ENCODE data around the gene ADAMTSL3.

Gene ADAMTSL3

DNA sequence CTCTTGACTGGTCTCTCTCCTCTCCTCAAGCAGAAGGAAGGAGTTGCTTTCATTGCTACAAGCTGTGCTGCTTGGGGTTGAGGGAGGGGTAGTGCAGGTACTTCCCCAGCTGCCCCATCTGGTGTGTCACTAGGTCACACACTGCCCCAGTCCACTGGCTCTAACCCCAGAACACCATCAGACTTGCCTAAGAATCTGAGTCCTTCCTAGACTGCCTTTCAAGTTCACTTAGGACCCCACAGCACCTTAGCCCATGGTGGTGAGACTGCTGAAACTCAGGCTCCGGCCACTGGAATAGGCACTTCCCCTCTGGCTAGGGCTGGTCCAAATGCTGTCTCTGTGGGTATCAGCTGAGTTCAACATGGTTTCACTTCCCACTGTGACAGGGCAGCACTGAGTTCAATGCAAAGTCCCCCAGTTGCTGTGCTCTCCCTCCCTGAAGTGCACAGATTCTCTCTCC, 301.9 kb downstream of the ADAMTSL3 start:
- Histone ChIP-seq H3K27me3 (ENCODE audit: control insufficient read depth, low read length) (no peaks in the 10 kb centered on the region), H3K4me1 (ENCODE audit: control insufficient read depth, low read length) (no peaks in the 10 kb centered on the region), H3K36me3 (ENCODE audit: control insufficient read depth, low read length) (no peaks in the 10 kb centered on the region), H3K27ac (ENCODE audit: low read depth, low read length) (no peak overlapping the region), H3K4me3 (ENCODE audit: low read length) (no peak overlapping the region), H3K9me3 (ENCODE audit: control insufficient read depth, insufficient read depth, low read length) (no peaks in the 10 kb centered on the region), H3F3A (ENCODE audit: control insufficient read depth, insufficient read depth) (no peaks in the 10 kb centered on the region), H4K20me1 (ENCODE audit: control insufficient read depth, insufficient read depth, low read depth, low read length) (no peaks in the 10 kb centered on the region), H3K9me2 (replicated peaks; ENCODE audit: control insufficient read depth, low read length) (no peaks in the 10 kb centered on the region), H3K4me2 (ENCODE audit: low read length) (no peak overlapping the region), H3K79me2 (ENCODE audit: control insufficient read depth, low read length) (no peaks in the 10 kb centered on the region)
- TF ChIP-seq CTCF (IDR thresholded peaks at IDR 0.05; ENCODE audit: low read depth, low read length, poor library complexity, severe bottlenecking) (no peak), EZH2phosphoT487 (IDR thresholded peaks at IDR 0.05; ENCODE audit: borderline replicate concordance, low read length) (no peak)

DNA sequence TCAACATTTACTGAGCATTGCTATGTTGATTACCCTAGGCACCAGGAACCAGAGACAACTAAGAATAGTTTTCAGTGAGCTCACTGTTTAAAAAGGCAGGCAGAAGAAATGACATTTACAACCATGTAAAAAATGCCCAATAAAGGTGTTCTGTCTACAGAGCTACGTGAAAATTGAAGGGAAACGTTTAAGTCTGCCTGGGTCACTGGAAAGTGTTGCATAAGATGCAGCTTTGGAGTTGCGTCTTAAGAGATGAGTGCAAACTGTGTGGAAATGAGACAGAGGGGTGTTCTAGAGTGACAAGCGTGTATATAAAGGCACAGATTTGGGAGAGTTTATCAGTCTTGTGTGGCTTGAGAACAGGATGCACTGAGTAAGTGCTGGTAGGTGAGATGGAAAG, 303.0 kb downstream of the ADAMTSL3 start:
- no peaks in the 10 kb centered on the region for H3K4me1 ChIP-seq (ENCODE audit: control insufficient read depth, low read length)
- H3F3A ChIP-seq (ENCODE audit: control insufficient read depth, insufficient read depth) = no peaks in the 10 kb centered on the region
- no peak overlapping the region for H3K4me2 ChIP-seq (ENCODE audit: low read length)
- no peak overlapping the region for H3K4me3 ChIP-seq (ENCODE audit: low read length)
- H3K27me3 ChIP-seq (ENCODE audit: control insufficient read depth, low read length) = no peaks in the 10 kb centered on the region
- no peak for TF ChIP-seq EZH2phosphoT487 (IDR thresholded peaks at IDR 0.05; ENCODE audit: borderline replicate concordance, low read length)
- TF ChIP-seq CTCF (IDR thresholded peaks at IDR 0.05; ENCODE audit: low read depth, low read length, poor library complexity, severe bottlenecking) = no peak
- H3K79me2 ChIP-seq (ENCODE audit: control insufficient read depth, low read length) = no peaks in the 10 kb centered on the region
- no peaks in the 10 kb centered on the region for H3K36me3 ChIP-seq (ENCODE audit: control insufficient read depth, low read length)
- no peak overlapping the region for H3K27ac ChIP-seq (ENCODE audit: low read depth, low read length)
- H3K9me3 ChIP-seq (ENCODE audit: control insufficient read depth, insufficient read depth, low read length) = no peaks in the 10 kb centered on the region
- H4K20me1 ChIP-seq (ENCODE audit: control insufficient read depth, insufficient read depth, low read depth, low read length) = no peaks in the 10 kb centered on the region
- H3K9me2 ChIP-seq (replicated peaks; ENCODE audit: control insufficient read depth, low read length) = no peaks in the 10 kb centered on the region

- H4K20me1 ChIP-seq (ENCODE audit: control insufficient read depth, insufficient read depth, low read depth, low read length) = no peaks in the 10 kb centered on the region
- no peaks in the 10 kb centered on the region for H3K27me3 ChIP-seq (ENCODE audit: control insufficient read depth, low read length)
- no peaks in the 10 kb centered on the region for H3K36me3 ChIP-seq (ENCODE audit: control insufficient read depth, low read length)
- no peak overlapping the region for H3K4me3 ChIP-seq (ENCODE audit: low read length)
- H3K9me3 ChIP-seq (ENCODE audit: control insufficient read depth, insufficient read depth, low read length) = no peaks in the 10 kb centered on the region
- no peaks in the 10 kb centered on the region for H3K9me2 ChIP-seq (replicated peaks; ENCODE audit: control insufficient read depth, low read length)
- no peak overlapping the region for H3K27ac ChIP-seq (ENCODE audit: low read depth, low read length)
- H3K79me2 ChIP-seq (ENCODE audit: control insufficient read depth, low read length) = no peaks in the 10 kb centered on the region
- no peak overlapping the region for H3K4me2 ChIP-seq (ENCODE audit: low read length)
- H3K4me1 ChIP-seq (ENCODE audit: control insufficient read depth, low read length) = no peaks in the 10 kb centered on the region
- no peaks in the 10 kb centered on the region for H3F3A ChIP-seq (ENCODE audit: control insufficient read depth, insufficient read depth)
- TF ChIP-seq CTCF (IDR thresholded peaks at IDR 0.05; ENCODE audit: low read depth, low read length, poor library complexity, severe bottlenecking) = no peak
- no peak for TF ChIP-seq EZH2phosphoT487 (IDR thresholded peaks at IDR 0.05; ENCODE audit: borderline replicate concordance, low read length)
Observed at GRCh38 chr15:83959477-83959876, 305.6 kb downstream of the ADAMTSL3 start.
